ENCODE measurements around the gene PACRG.

DNA sequence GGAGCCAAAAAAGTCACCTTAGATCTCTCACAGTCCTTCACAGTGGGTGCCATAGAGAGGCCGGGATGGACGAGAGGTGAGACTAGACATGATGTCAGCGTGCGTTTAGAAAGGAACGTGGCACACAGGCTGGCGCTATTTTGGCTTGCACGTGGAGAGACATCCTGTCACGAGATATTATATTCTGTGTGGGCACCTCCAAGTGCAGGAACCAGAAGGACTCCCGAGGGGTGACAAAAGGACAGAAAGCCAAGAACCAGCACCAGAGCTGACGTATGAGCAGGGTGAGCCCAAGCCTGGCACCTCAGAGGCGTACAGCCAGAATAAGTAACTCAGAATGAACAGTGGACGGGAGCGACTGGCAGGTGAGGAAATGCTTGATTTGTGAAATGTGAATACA, 636.9 kb downstream of the PACRG start:
- TF ChIP-seq, protein P1, sequence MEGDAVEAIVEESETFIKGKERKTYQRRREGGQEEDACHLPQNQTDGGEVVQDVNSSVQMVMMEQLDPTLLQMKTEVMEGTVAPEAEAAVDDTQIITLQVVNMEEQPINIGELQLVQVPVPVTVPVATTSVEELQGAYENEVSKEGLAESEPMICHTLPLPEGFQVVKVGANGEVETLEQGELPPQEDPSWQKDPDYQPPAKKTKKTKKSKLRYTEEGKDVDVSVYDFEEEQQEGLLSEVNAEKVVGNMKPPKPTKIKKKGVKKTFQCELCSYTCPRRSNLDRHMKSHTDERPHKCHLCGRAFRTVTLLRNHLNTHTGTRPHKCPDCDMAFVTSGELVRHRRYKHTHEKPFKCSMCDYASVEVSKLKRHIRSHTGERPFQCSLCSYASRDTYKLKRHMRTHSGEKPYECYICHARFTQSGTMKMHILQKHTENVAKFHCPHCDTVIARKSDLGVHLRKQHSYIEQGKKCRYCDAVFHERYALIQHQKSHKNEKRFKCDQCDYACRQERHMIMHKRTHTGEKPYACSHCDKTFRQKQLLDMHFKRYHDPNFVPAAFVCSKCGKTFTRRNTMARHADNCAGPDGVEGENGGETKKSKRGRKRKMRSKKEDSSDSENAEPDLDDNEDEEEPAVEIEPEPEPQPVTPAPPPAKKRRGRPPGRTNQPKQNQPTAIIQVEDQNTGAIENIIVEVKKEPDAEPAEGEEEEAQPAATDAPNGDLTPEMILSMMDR (IDR thresholded peaks at IDR 0.05) = no peak
- TF ChIP-seq EP300 (IDR thresholded peaks at IDR 0.05) (no peak), POLR2AphosphoS5 (IDR thresholded peaks at IDR 0.05) (no peak)

All from upper lobe of left lung (tissue), 4 donors.